ENCODE data around the gene ATAT1.

ATAT1 gene

GRCh38 chr6:30612687-30613248, 13.9 kb upstream of the ATAT1 start:
- no peak overlapping the region for H3K4me3 ChIP-seq (ENCODE audit: control insufficient read depth, low read depth, low read length)

GRCh38 chr6:30613251-30614043, 13.2 kb upstream of the ATAT1 start:
- no peak for TF ChIP-seq CTCF (conservative IDR thresholded peaks at IDR 0.05; ENCODE audit: control insufficient read depth, insufficient read depth, low read depth, low read length)
- peak; percentile 60 for DNase-seq (ENCODE audit: low read depth)
- no peak overlapping the region for H3K4me3 ChIP-seq (ENCODE audit: control insufficient read depth, low read depth, low read length)

More at GRCh38 chr6:30612687-30613248, 13.9 kb upstream of the ATAT1 start:
- TF ChIP-seq CTCF (conservative IDR thresholded peaks at IDR 0.05; ENCODE audit: control insufficient read depth, insufficient read depth, low read depth, low read length), result no peak
- peak; percentile 65 for DNase-seq (ENCODE audit: low read depth)

GRCh38 chr6:30614044-30614842, 12.4 kb upstream of the ATAT1 start:
- no peak for TF ChIP-seq CTCF (conservative IDR thresholded peaks at IDR 0.05; ENCODE audit: control insufficient read depth, insufficient read depth, low read depth, low read length)
- peak overlapping the region; percentile 55 for H3K4me3 ChIP-seq (ENCODE audit: control insufficient read depth, low read depth, low read length)
- DNase-seq (ENCODE audit: low read depth), result no peak

GRCh38 chr6:30614843-30615218, 11.8 kb upstream of the ATAT1 start:
- DNase-seq (ENCODE audit: low read depth), result peak; percentile 98
- no peak for TF ChIP-seq CTCF (conservative IDR thresholded peaks at IDR 0.05; ENCODE audit: control insufficient read depth, insufficient read depth, low read depth, low read length)
- H3K4me3 ChIP-seq (ENCODE audit: control insufficient read depth, low read depth, low read length), result peak overlapping the region; percentile 99

- DNase-seq (ENCODE audit: low read depth), result peak; percentile 89
- no peak for TF ChIP-seq CTCF (conservative IDR thresholded peaks at IDR 0.05; ENCODE audit: control insufficient read depth, insufficient read depth, low read depth, low read length)
- H3K4me3 ChIP-seq (ENCODE audit: control insufficient read depth, low read depth, low read length), result peak overlapping the region; percentile 99
Measured at GRCh38 chr6:30615219-30615957, 11.3 kb upstream of the ATAT1 start.
